HEK293 (cell line): ENCODE measurements around the gene RNF169.
A peak's percentile ranks its signal among the peaks of the same experiment; 100 is the strongest.

ENCODE experiments used
- CTCF ChIA-PET: fragments of 350-600 bp; formaldehyde crosslinking; extraction: SDS; loops from one replicate; lab custom pipeline; 2021; ENCODE audit warnings: antibody characterized with exemption; lab: Yijun Ruan, JAX
- POLR2A ChIA-PET: fragments of 300-600 bp; formaldehyde crosslinking; extraction: SDS; loops from one replicate; lab custom pipeline; 2020; ENCODE audit warnings: antibody characterized with exemption, inconsistent platforms; lab: Yijun Ruan, JAX
- H3K27ac ChIP-seq: fragments of 200-500 bp; sonication (Bioruptor generic); 2 replicates; pipeline ENCODE4 v1.5.1; 2014; ENCODE audit warnings: low read depth, low read length, control low read depth, inconsistent platforms; ENCODE audit errors: extremely low read depth
- H3K36me3 ChIP-seq, 2 experiments: fragments of 200-500 bp in 1 of 2; sonication (Bioruptor generic) in 1 of 2; 1 replicate in 1 of 2; 2 replicates in 1 of 2; pipeline ENCODE4 v1.5.1; 2014 to 2017; ENCODE audit warnings: inconsistent platforms in 2 of 2, low read length in 2 of 2; ENCODE audit not compliant: control insufficient read depth in 2 of 2, insufficient read depth in 1 of 2
- H3K4me1 ChIP-seq: fragments of 200-500 bp; sonication (Bioruptor generic); 2 replicates; pipeline ENCODE4 v1.5.1; 2014; ENCODE audit warnings: mild to moderate bottlenecking, low read length, inconsistent platforms; ENCODE audit not compliant: control insufficient read depth, insufficient read depth
- H3K4me3 ChIP-seq: 2 replicates; pipeline ENCODE4 v1.5.1; 2011; ENCODE audit warnings: low read depth, mild to moderate bottlenecking, control low read depth, low read length, moderate library complexity
- H3K9me3 ChIP-seq: fragments of 200-500 bp; sonication (Bioruptor generic); 2 replicates; pipeline ENCODE4 v1.5.1; 2014; ENCODE audit warnings: low read depth, low read length, inconsistent platforms; ENCODE audit not compliant: control insufficient read depth, insufficient read depth
- BCL11A ChIP-seq: fragments of 450-650 bp; formaldehyde crosslinking; IDR thresholded peaks from 2 replicates; pipeline ENCODE4 v1.5.1; 2016; ENCODE audit warnings: low read depth, missing biosample characterization, missing genetic modification characterization
- CTCF ChIP-seq: fragments of 450-650 bp; formaldehyde crosslinking; IDR thresholded peaks from 2 replicates; pipeline ENCODE4 v1.5.1; 2016; ENCODE audit warnings: missing biosample characterization, missing genetic modification characterization
- SP2 ChIP-seq: fragments of 450-650 bp; formaldehyde crosslinking; IDR thresholded peaks from 2 replicates; pipeline ENCODE4 v1.5.1; 2016; ENCODE audit warnings: missing biosample characterization, missing genetic modification characterization
- YY1 ChIP-seq: fragments of 450-650 bp; formaldehyde crosslinking; IDR thresholded peaks from 2 replicates; pipeline ENCODE4 v1.5.1; 2018; ENCODE audit warnings: missing biosample characterization, missing genetic modification characterization
- ZBTB8A ChIP-seq: fragments of 450-650 bp; formaldehyde crosslinking; IDR thresholded peaks from 2 replicates; pipeline ENCODE4 v1.5.1; 2016; ENCODE audit warnings: missing biosample characterization, missing genetic modification characterization
- ZFP37 ChIP-seq: fragments of 450-650 bp; formaldehyde crosslinking; IDR thresholded peaks from 2 replicates; pipeline ENCODE4 v1.5.1; 2016; ENCODE audit warnings: missing biosample characterization, missing genetic modification characterization
- ZNF133 ChIP-seq: fragments of 450-650 bp; formaldehyde crosslinking; IDR thresholded peaks from 2 replicates; pipeline ENCODE4 v1.5.1; 2016; ENCODE audit warnings: missing biosample characterization, missing genetic modification characterization
- ZNF146 ChIP-seq: fragments of 450-650 bp; formaldehyde crosslinking; IDR thresholded peaks from 2 replicates; pipeline ENCODE4 v1.5.1; 2016; ENCODE audit warnings: missing biosample characterization, missing genetic modification characterization
- ZNF2 ChIP-seq: fragments of 450-650 bp; formaldehyde crosslinking; IDR thresholded peaks from 2 replicates; pipeline ENCODE4 v1.5.1; 2016; ENCODE audit warnings: missing biosample characterization, missing genetic modification characterization
- ZNF24 ChIP-seq: fragments of 450-650 bp; formaldehyde crosslinking; IDR thresholded peaks from 2 replicates; pipeline ENCODE4 v1.5.1; 2016; ENCODE audit warnings: missing biosample characterization, missing genetic modification characterization
- ZNF311 ChIP-seq: fragments of 450-650 bp; formaldehyde crosslinking; IDR thresholded peaks from 2 replicates; pipeline ENCODE4 v1.5.1; 2017; ENCODE audit warnings: missing biosample characterization, missing genetic modification characterization, borderline replicate concordance
- ZNF341 ChIP-seq: fragments of 450-650 bp; formaldehyde crosslinking; IDR thresholded peaks from 2 replicates; pipeline ENCODE4; 2016; ENCODE audit warnings: low read depth, missing biosample characterization, missing genetic modification characterization
- ZNF366 ChIP-seq: fragments of 450-650 bp; formaldehyde crosslinking; conservative IDR thresholded peaks from 2 replicates; pipeline ENCODE4 v1.5.1; 2016; ENCODE audit warnings: missing biosample characterization, missing genetic modification characterization
- ZNF416 ChIP-seq: fragments of 450-650 bp; formaldehyde crosslinking; IDR thresholded peaks from 2 replicates; pipeline ENCODE4 v1.5.1; 2016; ENCODE audit warnings: missing biosample characterization, missing genetic modification characterization
- ZNF501 ChIP-seq: fragments of 450-650 bp; formaldehyde crosslinking; IDR thresholded peaks from 2 replicates; pipeline ENCODE4 v1.5.1; 2016; ENCODE audit warnings: missing biosample characterization, missing genetic modification characterization
- ZNF670 ChIP-seq: fragments of 450-650 bp; formaldehyde crosslinking; IDR thresholded peaks from 2 replicates; pipeline ENCODE4 v1.5.1; 2016; ENCODE audit warnings: missing biosample characterization, missing genetic modification characterization, low read depth
- TF ChIP-seq, protein P1 (sequence below): fragments of 450-650 bp; formaldehyde crosslinking; IDR thresholded peaks from 2 replicates; pipeline ENCODE4 v1.5.1; 2016; ENCODE audit warnings: missing biosample characterization, missing genetic modification characterization
- TF ChIP-seq, protein P2 (sequence below): fragments of 450-650 bp; formaldehyde crosslinking; IDR thresholded peaks from 2 replicates; pipeline ENCODE4 v1.5.1; 2017; ENCODE audit warnings: missing biosample characterization, missing genetic modification characterization
- TF ChIP-seq, protein P3 (sequence below): fragments of 450-650 bp; formaldehyde crosslinking; IDR thresholded peaks from 2 replicates; pipeline ENCODE4 v1.5.1; 2016; ENCODE audit warnings: missing biosample characterization, missing genetic modification characterization, borderline replicate concordance

The RNF169 gene

DNA sequence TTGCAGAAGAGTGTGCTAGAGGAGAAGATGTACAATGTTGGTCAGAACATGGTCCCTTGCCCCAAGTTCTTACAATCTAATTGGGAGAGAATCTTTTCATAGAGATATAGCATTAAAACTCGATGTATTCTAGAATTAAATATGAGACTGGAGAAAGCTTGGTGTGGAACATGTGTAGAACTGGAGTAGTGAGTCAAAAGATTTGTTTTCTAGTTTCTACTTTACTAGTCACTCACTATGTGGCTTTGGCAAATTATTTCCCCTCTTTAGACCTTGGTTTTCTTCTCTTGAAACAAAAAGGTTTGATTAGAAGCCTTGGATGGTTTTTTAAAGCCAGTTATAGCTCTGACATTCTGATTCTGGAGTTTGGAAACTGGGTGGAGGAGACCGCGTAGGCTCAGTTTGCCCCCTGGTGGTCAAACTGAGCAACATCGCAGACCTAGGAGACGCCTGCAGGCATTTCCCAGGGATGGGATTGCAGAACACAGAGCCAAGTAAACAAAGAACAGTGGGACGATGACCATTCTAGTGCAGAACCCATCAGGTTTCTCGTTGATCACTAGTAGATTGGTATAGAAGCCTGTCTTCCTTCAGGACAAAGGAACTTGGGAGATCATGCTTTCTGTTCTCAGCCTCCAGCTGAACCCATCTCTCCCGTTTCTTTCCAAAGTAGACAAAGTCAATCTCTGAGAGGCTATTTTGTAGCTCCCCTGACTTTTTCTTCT lies 8.9 kb upstream of the RNF169 start (continued):
- TF ChIP-seq ZNF416 (tag by site-specific recombination): no peak

DNA sequence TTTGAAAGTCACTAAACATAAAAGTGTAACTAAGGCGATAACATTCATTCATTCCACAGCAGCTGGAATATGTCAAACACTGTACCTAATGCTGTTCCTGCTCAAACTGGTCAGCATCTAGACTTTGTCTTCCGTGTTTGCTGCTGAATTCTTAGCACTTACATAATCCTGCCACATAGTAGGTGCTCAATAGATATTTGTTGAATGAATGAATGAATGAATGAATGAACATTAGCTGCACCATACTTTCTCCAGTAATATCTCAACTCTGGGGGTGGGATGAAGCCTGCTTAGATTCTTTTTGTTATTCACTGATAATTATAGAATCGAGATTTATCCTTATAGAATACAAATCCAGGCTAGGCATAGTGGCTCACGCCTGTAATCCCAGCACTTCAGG lies 6.6 kb upstream of the RNF169 start:
- H3K27ac ChIP-seq: no peak overlapping the region
- ChIA-PET CTCF (interaction anchor here (0.6 to 5.5 kb wide), 2 partner anchors 15 to 592 kb away, joined by 6 to 63 read pairs; no protein-coding TSS in a partner anchor), POLR2A (no interaction called here)
- no peaks in the 10 kb centered on the region for H3K4me1 ChIP-seq
- H3K4me3 ChIP-seq: no peak overlapping the region
- no peaks in the 10 kb centered on the region for H3K36me3 ChIP-seq
- no peaks in the 10 kb centered on the region for H3K9me3 ChIP-seq
- TF ChIP-seq ZBTB8A (tag by site-specific recombination): no peak

DNA sequence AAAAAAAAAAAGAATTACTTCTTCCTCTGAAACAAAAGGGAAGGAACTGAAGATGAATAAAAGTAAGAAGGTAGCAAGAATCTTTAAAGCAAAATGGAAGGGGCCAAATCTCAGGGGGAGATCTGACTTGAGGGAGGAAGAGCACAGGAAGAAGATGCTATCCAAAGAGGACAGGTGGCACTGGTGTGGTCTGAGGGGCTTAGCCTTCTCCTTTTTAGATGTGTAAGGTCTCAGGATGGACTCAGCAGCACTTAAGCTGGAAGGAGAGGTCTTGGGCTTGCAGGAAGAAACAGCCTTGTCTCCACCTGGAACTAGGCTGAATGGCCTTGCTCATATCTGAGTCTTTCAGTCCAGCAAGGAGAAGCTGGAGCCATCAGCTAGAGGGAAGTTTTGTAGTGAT lies 5.0 kb upstream of the RNF169 start:
- POLR2A ChIA-PET: no interaction called here
- Histone ChIP-seq H3K36me3 (no peaks in the 10 kb centered on the region), H3K9me3 (no peaks in the 10 kb centered on the region), H3K4me1 (no peaks in the 10 kb centered on the region), H3K27ac (no peak overlapping the region)
- TF ChIP-seq, protein P1, sequence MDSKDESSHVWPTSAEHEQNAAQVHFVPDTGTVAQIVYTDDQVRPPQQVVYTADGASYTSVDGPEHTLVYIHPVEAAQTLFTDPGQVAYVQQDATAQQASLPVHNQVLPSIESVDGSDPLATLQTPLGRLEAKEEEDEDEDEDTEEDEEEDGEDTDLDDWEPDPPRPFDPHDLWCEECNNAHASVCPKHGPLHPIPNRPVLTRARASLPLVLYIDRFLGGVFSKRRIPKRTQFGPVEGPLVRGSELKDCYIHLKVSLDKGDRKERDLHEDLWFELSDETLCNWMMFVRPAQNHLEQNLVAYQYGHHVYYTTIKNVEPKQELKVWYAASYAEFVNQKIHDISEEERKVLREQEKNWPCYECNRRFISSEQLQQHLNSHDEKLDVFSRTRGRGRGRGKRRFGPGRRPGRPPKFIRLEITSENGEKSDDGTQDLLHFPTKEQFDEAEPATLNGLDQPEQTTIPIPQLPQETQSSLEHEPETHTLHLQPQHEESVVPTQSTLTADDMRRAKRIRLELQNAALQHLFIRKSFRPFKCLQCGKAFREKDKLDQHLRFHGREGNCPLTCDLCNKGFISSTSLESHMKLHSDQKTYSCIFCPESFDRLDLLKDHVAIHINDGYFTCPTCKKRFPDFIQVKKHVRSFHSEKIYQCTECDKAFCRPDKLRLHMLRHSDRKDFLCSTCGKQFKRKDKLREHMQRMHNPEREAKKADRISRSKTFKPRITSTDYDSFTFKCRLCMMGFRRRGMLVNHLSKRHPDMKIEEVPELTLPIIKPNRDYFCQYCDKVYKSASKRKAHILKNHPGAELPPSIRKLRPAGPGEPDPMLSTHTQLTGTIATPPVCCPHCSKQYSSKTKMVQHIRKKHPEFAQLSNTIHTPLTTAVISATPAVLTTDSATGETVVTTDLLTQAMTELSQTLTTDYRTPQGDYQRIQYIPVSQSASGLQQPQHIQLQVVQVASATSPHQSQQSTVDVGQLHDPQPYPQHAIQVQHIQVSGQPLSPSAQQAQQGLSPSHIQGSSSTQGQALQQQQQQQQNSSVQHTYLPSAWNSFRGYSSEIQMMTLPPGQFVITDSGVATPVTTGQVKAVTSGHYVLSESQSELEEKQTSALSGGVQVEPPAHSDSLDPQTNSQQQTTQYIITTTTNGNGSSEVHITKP (tag by site-specific recombination): peak; percentile 73
- no peak for TF ChIP-seq ZNF2 (tag by site-specific recombination)
- TF ChIP-seq, all 188 proteins: peak for 1
- CTCF ChIA-PET: no interaction called here
- no peak overlapping the region for H3K4me3 ChIP-seq

GRCh38 chr11:74744277-74744676 lies 4.4 kb upstream of the RNF169 start:
- ChIA-PET POLR2A (no interaction called here), CTCF (no interaction called here)
- no peaks in the 10 kb centered on the region for H3K36me3 ChIP-seq
- no peak overlapping the region for H3K27ac ChIP-seq
- TF ChIP-seq ZNF24: no peak
- TF ChIP-seq SP2 (tag by site-specific recombination): no peak
- no peak for TF ChIP-seq BCL11A
- H3K4me3 ChIP-seq: no peak overlapping the region
- no peaks in the 10 kb centered on the region for H3K4me1 ChIP-seq
- no peaks in the 10 kb centered on the region for H3K9me3 ChIP-seq

DNA sequence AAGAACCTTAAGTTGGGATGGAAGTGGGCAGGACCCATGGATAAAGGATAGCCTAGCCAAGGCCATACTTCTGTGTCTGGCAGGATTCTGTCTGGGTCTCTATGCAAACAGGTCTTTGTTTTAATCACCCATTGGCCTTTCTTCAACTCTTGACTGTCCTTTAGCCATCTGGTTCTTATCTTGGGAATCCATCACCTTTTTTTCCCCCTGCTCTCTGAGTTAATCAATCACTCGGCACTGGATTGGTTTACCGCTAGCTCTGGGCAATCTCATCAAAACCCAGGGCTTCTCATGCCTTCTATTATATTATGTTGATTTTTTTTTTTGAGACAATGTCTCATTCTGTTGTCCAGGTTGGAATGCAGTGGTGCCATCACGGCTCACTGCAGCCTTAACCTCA lies 1.8 kb upstream of the RNF169 start:
- Histone ChIP-seq H3K4me3 (no peak overlapping the region), H3K27ac (no peak overlapping the region), H3K36me3 (no peaks in the 10 kb centered on the region), H3K9me3 (no peaks in the 10 kb centered on the region), H3K4me1 (no peaks in the 10 kb centered on the region)
- ChIA-PET POLR2A (no interaction called here), CTCF (no interaction called here)
- TF ChIP-seq, protein P2, sequence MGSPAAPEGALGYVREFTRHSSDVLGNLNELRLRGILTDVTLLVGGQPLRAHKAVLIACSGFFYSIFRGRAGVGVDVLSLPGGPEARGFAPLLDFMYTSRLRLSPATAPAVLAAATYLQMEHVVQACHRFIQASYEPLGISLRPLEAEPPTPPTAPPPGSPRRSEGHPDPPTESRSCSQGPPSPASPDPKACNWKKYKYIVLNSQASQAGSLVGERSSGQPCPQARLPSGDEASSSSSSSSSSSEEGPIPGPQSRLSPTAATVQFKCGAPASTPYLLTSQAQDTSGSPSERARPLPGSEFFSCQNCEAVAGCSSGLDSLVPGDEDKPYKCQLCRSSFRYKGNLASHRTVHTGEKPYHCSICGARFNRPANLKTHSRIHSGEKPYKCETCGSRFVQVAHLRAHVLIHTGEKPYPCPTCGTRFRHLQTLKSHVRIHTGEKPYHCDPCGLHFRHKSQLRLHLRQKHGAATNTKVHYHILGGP (tag by site-specific recombination): no peak
- TF ChIP-seq, protein P3, sequence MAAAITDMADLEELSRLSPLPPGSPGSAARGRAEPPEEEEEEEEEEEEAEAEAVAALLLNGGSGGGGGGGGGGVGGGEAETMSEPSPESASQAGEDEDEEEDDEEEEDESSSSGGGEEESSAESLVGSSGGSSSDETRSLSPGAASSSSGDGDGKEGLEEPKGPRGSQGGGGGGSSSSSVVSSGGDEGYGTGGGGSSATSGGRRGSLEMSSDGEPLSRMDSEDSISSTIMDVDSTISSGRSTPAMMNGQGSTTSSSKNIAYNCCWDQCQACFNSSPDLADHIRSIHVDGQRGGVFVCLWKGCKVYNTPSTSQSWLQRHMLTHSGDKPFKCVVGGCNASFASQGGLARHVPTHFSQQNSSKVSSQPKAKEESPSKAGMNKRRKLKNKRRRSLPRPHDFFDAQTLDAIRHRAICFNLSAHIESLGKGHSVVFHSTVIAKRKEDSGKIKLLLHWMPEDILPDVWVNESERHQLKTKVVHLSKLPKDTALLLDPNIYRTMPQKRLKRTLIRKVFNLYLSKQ: no peak
- TF ChIP-seq ZNF501 (tag by site-specific recombination): no peak
- TF ChIP-seq ZNF311 (tag by site-specific recombination): no peak
- TF ChIP-seq ZNF146 (tag by site-specific recombination): no peak
- TF ChIP-seq ZNF670 (tag by site-specific recombination): no peak
- no peak for TF ChIP-seq CTCF
- TF ChIP-seq ZNF133 (tag by site-specific recombination): no peak
- TF ChIP-seq ZNF366 (tag by site-specific recombination): no peak
- no peak for TF ChIP-seq ZNF341 (tag by site-specific recombination)
- no peak for TF ChIP-seq ZFP37
- TF ChIP-seq YY1 (tag by site-specific recombination): no peak
